Activated B cell treated with CpG ODN at 0.5 μM for 24 hours (primary cell): ENCODE measurements around the gene MYH9. TPM values are rescaled to one million over a fixed set of nuclear protein-coding genes. Genes with fewer than 3 reads are reported as not detected.
A peak's percentile ranks its signal among the peaks of the same experiment; 100 is the strongest.

Source experiments
- ATAC-seq: fragments of 200-7000 bp; cut with Tn5 transposase; one replicate; pipeline ENCODE4 v1.10.0; 2021; ENCODE audit warnings: low read depth, mild to moderate bottlenecking, moderate library complexity
- CTCF ChIA-PET: fragments of 350-600 bp; sonication (Branson Sonifier 250); formaldehyde crosslinking; loops from one replicate; lab custom pipeline; 2021; ENCODE audit warnings: antibody characterized with exemption; lab: Charles Lee
- POLR2A ChIA-PET: fragments of 350-600 bp; sonication (Branson Sonifier 250); formaldehyde crosslinking; loops from one replicate; lab custom pipeline; 2021; ENCODE audit warnings: antibody characterized with exemption; lab: Charles Lee
- DNase-seq: peaks from one replicate; pipeline ENCODE4 v3.0.0; 2022
- H3K27ac Mint-ChIP-seq: one replicate; pipeline ENCODE4 v1.8.0; 2020; ENCODE audit warnings: mixed read lengths
- H3K27me3 Mint-ChIP-seq: one replicate; pipeline ENCODE4 v1.8.0; 2021; ENCODE audit warnings: mixed read lengths
- H3K36me3 Mint-ChIP-seq: one replicate; pipeline ENCODE4 v1.8.0; 2021; ENCODE audit warnings: low read depth, mixed read lengths
- H3K4me1 Mint-ChIP-seq: one replicate; pipeline ENCODE4 v1.8.0; 2021; ENCODE audit warnings: mixed read lengths
- H3K4me3 Mint-ChIP-seq: one replicate; pipeline ENCODE4 v1.8.0; 2020; ENCODE audit warnings: mild to moderate bottlenecking, mixed read lengths
- H3K9me3 Mint-ChIP-seq: one replicate; pipeline ENCODE4 v1.8.0; 2020; ENCODE audit warnings: mixed read lengths
- CTCF ChIP-seq: fragments of 200-600 bp; IDR thresholded peaks from one replicate; pipeline ENCODE4 v1.8.0; 2022; ENCODE audit warnings: antibody characterized with exemption, mild to moderate bottlenecking
- intact Hi-C: fragments of 100-400 bp; cut with micrococcal nuclease; formaldehyde crosslinking; loops from one replicate; pipeline ENCODE4 v1.15.1; 2024
- total RNA-seq: library from RNA; stranded (reverse); gene quantifications from 2 replicates; pipeline ENCODE4 v1.2.3, GENCODE V29; 2022

Gene MYH9
- total RNA-seq, 1 donor from 2014 or later, result 714 TPM

GRCh38 chr22:36367066-36367465 is 20.7 kb downstream of the MYH9 start:
- no peaks in the 10 kb centered on the region for H3K27me3 Mint-ChIP-seq
- no peak overlapping the region for H3K4me3 Mint-ChIP-seq
- POLR2A ChIA-PET, result interaction anchor here (0.9 to 1.3 kb wide), 3 partner anchors 10 to 35 kb away, joined by 3 to 5 read pairs (median 3); no protein-coding TSS in a partner anchor
- TF ChIP-seq CTCF, result no peak
- no peak for DNase-seq
- CTCF ChIA-PET, result interaction anchor here (1.3 kb wide), 2 partner anchors 15 to 32 kb away, joined by 3 read pairs; no protein-coding TSS in a partner anchor
- peaks cover 97% of the 10 kb centered on the region for H3K4me1 Mint-ChIP-seq
- no peaks in the 10 kb centered on the region for H3K9me3 Mint-ChIP-seq
- peaks cover 55% of the 10 kb centered on the region for H3K36me3 Mint-ChIP-seq
- no peak for ATAC-seq
- intact Hi-C loops, result no loop called here
- peak overlapping the region; percentile 24 for H3K27ac Mint-ChIP-seq

GRCh38 chr22:36366291-36366708 is 21.5 kb downstream of the MYH9 start:
- ATAC-seq (no peak), DNase-seq (no peak)
- ChIA-PET POLR2A (interaction anchor here (0.6 to 3.5 kb wide), 5 partner anchors 11 to 48 kb away, joined by 3 to 23 read pairs (median 3); no protein-coding TSS in a partner anchor), CTCF (interaction anchor here (1.3 kb wide), 1 partner anchor 14 kb away, joined by 3 read pairs; no protein-coding TSS in a partner anchor)
- H3K9me3 Mint-ChIP-seq, result no peaks in the 10 kb centered on the region
- intact Hi-C loops, result no loop called here
- H3K27me3 Mint-ChIP-seq, result no peaks in the 10 kb centered on the region
- H3K36me3 Mint-ChIP-seq, result peaks cover 55% of the 10 kb centered on the region
- peaks cover 97% of the 10 kb centered on the region for H3K4me1 Mint-ChIP-seq
- peak overlapping the region; percentile 81 for H3K27ac Mint-ChIP-seq
- peak overlapping the region; percentile 53 for H3K4me3 Mint-ChIP-seq
- TF ChIP-seq CTCF, result no peak

- Mint-ChIP-seq H3K36me3 (peaks cover 54% of the 10 kb centered on the region), H3K27ac (peak overlapping the region; percentile 82), H3K9me3 (no peaks in the 10 kb centered on the region), H3K4me3 (peak overlapping the region; percentile 68), H3K4me1 (peaks cover 97% of the 10 kb centered on the region), H3K27me3 (no peaks in the 10 kb centered on the region)
- intact Hi-C loops, result loop anchor here (1.0 kb wide), 3 partner anchors 8 to 34 kb away; no protein-coding TSS in a partner anchor
- ChIA-PET CTCF (interaction anchor here (0.7 to 1.9 kb wide), 3 partner anchors 10 to 106 kb away, joined by 3 to 7 read pairs (median 4); no protein-coding TSS in a partner anchor), POLR2A (interaction anchor here (0.5 to 3.5 kb wide), 16 partner anchors 10 to 117 kb away, joined by 3 to 31 read pairs (median 5); partner anchors contain the start of genes MYH9 and TXN2)
- no peak for TF ChIP-seq CTCF
- peak; percentile 51 for DNase-seq
- ATAC-seq, result peak; percentile 96
These were observed 22.8 kb downstream of the MYH9 start for GRCh38 chr22:36365020-36365411.

GRCh38 chr22:36364255-36365019 is 23.3 kb downstream of the MYH9 start:
- CTCF ChIA-PET, result interaction anchor here (1.3 to 1.9 kb wide), 2 partner anchors 11 to 106 kb away, joined by 3 to 7 read pairs; no protein-coding TSS in a partner anchor

More at GRCh38 chr22:36364255-36365019, 23.3 kb downstream of the MYH9 start:
- DNase-seq, result no peak
- peak overlapping the region; percentile 68 for H3K4me3 Mint-ChIP-seq
- no peaks in the 10 kb centered on the region for H3K27me3 Mint-ChIP-seq
- intact Hi-C loops, result loop anchor here (1.0 kb wide), 3 partner anchors 7 to 33 kb away; no protein-coding TSS in a partner anchor
- POLR2A ChIA-PET, result interaction anchor here (0.6 to 3.5 kb wide), 17 partner anchors 9 to 117 kb away, joined by 3 to 31 read pairs (median 5); partner anchors contain the start of genes MYH9 and TXN2
- H3K9me3 Mint-ChIP-seq, result no peaks in the 10 kb centered on the region
- peaks cover 54% of the 10 kb centered on the region for H3K36me3 Mint-ChIP-seq
- H3K4me1 Mint-ChIP-seq, result peaks cover 97% of the 10 kb centered on the region
- H3K27ac Mint-ChIP-seq, result peak overlapping the region; percentile 82
- TF ChIP-seq CTCF, result no peak
- no peak for ATAC-seq
